IMR-90 (cell line): Measurements from ENCODE around the gene CRYBG3. TPM values are rescaled to one million over a fixed set of nuclear protein-coding genes. Genes with fewer than 3 reads are reported as not detected.

Experiments used
- ATAC-seq: fragments of 200-7000 bp; cut with Tn5 transposase; 2 replicates; pipeline ENCODE4 v1.9.1; 2020; ENCODE audit warnings: low read depth, mild to moderate bottlenecking, moderate library complexity
- BruUV-seq: library from RNA; stranded (reverse); fragments of 400-500 nt; replicated peaks from 2 replicates; lab custom pipeline; 2021; lab: Mats Ljungman, UMichigan
- CTCF ChIA-PET: fragments of 300-600 bp; formaldehyde crosslinking; extraction: SDS; loops from one replicate; lab custom pipeline; 2021; ENCODE audit warnings: antibody characterized with exemption; lab: Yijun Ruan, JAX
- POLR2A ChIA-PET: fragments of 300-600 bp; sonication (Branson Sonifier 250); formaldehyde crosslinking; loops from one replicate; lab custom pipeline; 2022; ENCODE audit warnings: antibody characterized with exemption; ENCODE audit not compliant: unreplicated experiment; lab: Charles Lee
- DNase-seq: peaks from one replicate; pipeline ENCODE4 v3.0.0; 2013
- H2AFZ ChIP-seq: replicated peaks from 2 replicates; pipeline ENCODE3; 2013; ENCODE audit warnings: low read length, mild to moderate bottlenecking; ENCODE audit not compliant: poor library complexity
- H2AK5ac ChIP-seq: 2 replicates; pipeline ENCODE4 v1.6.1; 2013; ENCODE audit warnings: low read depth, low read length, inconsistent platforms
- H2AK9ac ChIP-seq: replicated peaks from 2 replicates; pipeline ENCODE3; 2013; ENCODE audit warnings: mild to moderate bottlenecking, low read depth, low read length, moderate library complexity; ENCODE audit not compliant: poor library complexity
- H2BK120ac ChIP-seq: 2 replicates; pipeline ENCODE4 v1.6.1; 2013; ENCODE audit warnings: low read depth, low read length, inconsistent platforms
- H2BK15ac ChIP-seq: 3 replicates; pipeline ENCODE4 v1.6.1; 2013; ENCODE audit warnings: low read depth, low read length, inconsistent platforms
- H2BK20ac ChIP-seq: 2 replicates; pipeline ENCODE4 v1.6.1; 2013; ENCODE audit warnings: low read depth, mild to moderate bottlenecking, inconsistent platforms, low read length, moderate library complexity
- H2BK5ac ChIP-seq: 2 replicates; pipeline ENCODE4 v1.6.1; 2013; ENCODE audit warnings: mild to moderate bottlenecking, low read depth, low read length, inconsistent platforms; ENCODE audit not compliant: poor library complexity, severe bottlenecking
- H3K14ac ChIP-seq: replicated peaks from 2 replicates; pipeline ENCODE4 v1.6.1; 2013; ENCODE audit warnings: low read depth, low read length, inconsistent platforms
- H3K18ac ChIP-seq: 2 replicates; pipeline ENCODE4 v1.6.1; 2013; ENCODE audit warnings: low read depth, low read length, control low read depth
- H3K23ac ChIP-seq: 2 replicates; pipeline ENCODE4 v1.6.1; 2013; ENCODE audit warnings: low read depth, low read length, inconsistent platforms
- H3K27ac ChIP-seq: 2 replicates; pipeline ENCODE4 v1.5.1; 2013; ENCODE audit warnings: mild to moderate bottlenecking, control low read depth, low read length; ENCODE audit not compliant: insufficient read depth
- H3K27me3 ChIP-seq: 2 replicates; pipeline ENCODE4 v1.6.1; 2013; ENCODE audit warnings: low read length; ENCODE audit not compliant: control insufficient read depth, insufficient read depth
- H3K36me3 ChIP-seq: 2 replicates; pipeline ENCODE4 v1.6.1; 2013; ENCODE audit warnings: low read length, mixed read lengths; ENCODE audit not compliant: control insufficient read depth, insufficient read depth
- H3K4ac ChIP-seq: 2 replicates; pipeline ENCODE4 v1.6.1; 2013; ENCODE audit warnings: low read depth, low read length, inconsistent platforms
- H3K4me1 ChIP-seq: 2 replicates; pipeline ENCODE4 v1.6.1; 2013; ENCODE audit warnings: low read length, mixed read lengths; ENCODE audit not compliant: control insufficient read depth, insufficient read depth
- H3K4me2 ChIP-seq: 2 replicates; pipeline ENCODE4 v1.6.1; 2013; ENCODE audit warnings: low read depth, mild to moderate bottlenecking, control low read depth, low read length, moderate library complexity
- H3K4me3 ChIP-seq: 2 replicates; pipeline ENCODE4 v1.5.1; 2013; ENCODE audit warnings: low read depth, mild to moderate bottlenecking, control low read depth, low read length, moderate library complexity; ENCODE audit not compliant: insufficient read depth
- H3K56ac ChIP-seq: 2 replicates; pipeline ENCODE4 v1.6.1; 2013; ENCODE audit warnings: low read length, inconsistent platforms; ENCODE audit not compliant: insufficient read depth; ENCODE audit errors: extremely low read depth
- H3K79me1 ChIP-seq, 2 experiments: 2 replicates each; pipeline ENCODE4 v1.6.1; 2013; ENCODE audit warnings: low read length in 2 of 2, inconsistent platforms in 1 of 2, low read depth in 1 of 2
- H3K9ac ChIP-seq: 2 replicates; pipeline ENCODE4 v1.6.1; 2013; ENCODE audit warnings: low read depth, low read length, control low read depth
- H3K9me1 ChIP-seq: 2 replicates; pipeline ENCODE4 v1.6.1; 2013; ENCODE audit warnings: low read length, inconsistent platforms; ENCODE audit not compliant: insufficient read depth
- H3K9me3 ChIP-seq: 2 replicates; pipeline ENCODE4 v1.6.1; 2013; ENCODE audit warnings: low read length; ENCODE audit not compliant: control insufficient read depth, insufficient read depth
- H4K20me1 ChIP-seq: 2 replicates; pipeline ENCODE4 v1.6.1; 2013; ENCODE audit warnings: low read length, inconsistent platforms; ENCODE audit not compliant: insufficient read depth
- H4K5ac ChIP-seq: 2 replicates; pipeline ENCODE4 v1.6.1; 2013; ENCODE audit warnings: mild to moderate bottlenecking, low read depth, low read length, control low read depth
- H4K8ac ChIP-seq, 2 experiments: 2 replicates each; pipeline ENCODE4 v1.6.1; 2013; ENCODE audit warnings: low read depth in 2 of 2, low read length in 2 of 2, control low read depth in 1 of 2, inconsistent platforms in 1 of 2
- H4K91ac ChIP-seq: 2 replicates; pipeline ENCODE4 v1.6.1; 2013; ENCODE audit warnings: low read depth, low read length, inconsistent platforms; ENCODE audit not compliant: insufficient read depth
- CHD1 ChIP-seq: IDR thresholded peaks from 2 replicates; pipeline ENCODE4 v1.6.1; 2012; ENCODE audit warnings: low read depth, low read length, improper control_type of control experiment
- FOS ChIP-seq: fragments of 150-350 bp; IDR thresholded peaks from 2 replicates; pipeline ENCODE4 v1.6.1; 2016; ENCODE audit warnings: low read depth, low read length
- MAZ ChIP-seq: IDR thresholded peaks from 2 replicates; pipeline ENCODE4 v1.6.1; 2012; ENCODE audit warnings: low read depth, mild to moderate bottlenecking, low read length, improper control_type of control experiment, moderate library complexity, borderline replicate concordance
- NFE2L2 ChIP-seq: fragments of 150-350 bp; IDR thresholded peaks from 2 replicates; pipeline ENCODE4 v1.6.1; 2016; ENCODE audit warnings: low read depth, mild to moderate bottlenecking, low read length
- POLR2A ChIP-seq: IDR thresholded peaks from 2 replicates; pipeline ENCODE4 v1.6.1; 2012; ENCODE audit warnings: mild to moderate bottlenecking, low read depth, low read length
- RAD21 ChIP-seq: IDR thresholded peaks from 2 replicates; pipeline ENCODE4 v1.6.1; 2012; ENCODE audit warnings: low read length, improper control_type of control experiment
- RCOR1 ChIP-seq: IDR thresholded peaks from 2 replicates; pipeline ENCODE4 v1.6.1; 2012; ENCODE audit warnings: mild to moderate bottlenecking, low read length, improper control_type of control experiment; ENCODE audit not compliant: insufficient replicate concordance
- RFX5 ChIP-seq: IDR thresholded peaks from 2 replicates; pipeline ENCODE4 v1.8.0; 2012; ENCODE audit warnings: low read depth, mild to moderate bottlenecking, low read length, moderate library complexity
- SMC3 ChIP-seq: fragments of 150-350 bp; IDR thresholded peaks from 2 replicates; pipeline ENCODE4 v1.6.1; 2016; ENCODE audit warnings: low read depth, mild to moderate bottlenecking, antibody characterized with exemption, low read length, moderate library complexity
- WGBS, 2 experiments: methylation state at CpG; one replicate each; pipeline versions ENCODE4 v1.1.5 to v1.1.7; 2013; ENCODE audit warnings: missing lambda C conversion rate in 2 of 2; ENCODE audit not compliant: insufficient read length in 1 of 2; ENCODE audit errors: extremely low coverage in 2 of 2; 5-methylcytosine and 5-hydroxymethylcytosine counted together
- dilution Hi-C: fragments of 300-500 bp; cut with HindIII; formaldehyde crosslinking; loops from one replicate; pipeline ENCODE4 v1.14.3; 2018; ENCODE audit warnings: low sequenced_read_pairs; ENCODE audit not compliant: unreplicated experiment
- in situ Hi-C: fragments of 300-500 bp; cut with MboI; formaldehyde crosslinking; loops from 3 replicates; pipeline ENCODE4 v1.14.3; 2019; ENCODE audit warnings: low sequenced_read_pairs, inconsistent platforms, mixed read lengths
- intact Hi-C: fragments of 100-400 bp; cut with micrococcal nuclease; formaldehyde crosslinking; loops from 2 replicates; pipeline ENCODE4 v1.10.0; 2022
- polyA plus RNA-seq, 3 experiments: library from polyadenylated mRNA; depleted of rRNA; stranded (reverse); fragments of >200 nt; gene quantifications; 2 replicates each; pipeline ENCODE4 v1.2.3, GENCODE V29; 2012; ENCODE audit warnings: low replicate concordance in 1 of 3
- total RNA-seq: library from RNA; depleted of rRNA; stranded (reverse); fragments of >200 nt; gene quantifications from 2 replicates; pipeline ENCODE4 v1.2.3, GENCODE V29; 2012

CRYBG3 gene
- total and polyA plus RNA-seq, 2 of the 4 experiments (the other 2 are of a cell fraction): 4.9 to 26.2 TPM

DNA sequence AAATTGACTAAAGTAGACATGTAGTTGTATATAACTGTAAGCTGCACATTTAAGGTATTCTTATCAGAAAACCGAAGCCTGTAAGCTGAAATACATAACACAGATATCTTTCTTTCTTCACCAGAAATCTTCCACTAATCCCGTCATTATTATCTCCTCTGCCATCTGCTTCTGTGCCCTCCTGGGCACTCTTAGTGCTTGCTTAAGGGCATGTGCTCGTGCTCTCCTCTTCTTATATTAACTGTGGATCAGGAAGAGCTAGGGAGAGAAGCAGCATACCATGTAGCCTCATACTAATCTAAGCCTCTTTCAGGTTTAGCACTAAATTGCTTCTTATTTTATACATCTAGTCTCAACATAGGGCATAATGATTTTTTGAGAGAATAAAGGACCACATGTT, 89.6 kb downstream of the CRYBG3 start:
- Histone ChIP-seq H4K8ac (no peak overlapping the region), H2AK9ac (no peak overlapping the region), H3K27ac (no peak overlapping the region), H2BK120ac (no peak overlapping the region), H3K56ac (no peak overlapping the region), H3K27me3 (no peaks in the 10 kb centered on the region), H3K79me1 (no peaks in the 10 kb centered on the region), H2BK15ac (no peak overlapping the region), H3K9ac (no peak overlapping the region), H3K36me3 (peaks cover 5% of the 10 kb centered on the region; the same call in 1 of the 2 replicates), H4K91ac (no peak overlapping the region), H2BK20ac (no peak overlapping the region), H3K4me3 (no peak overlapping the region), H4K20me1 (no peaks in the 10 kb centered on the region), H3K9me3 (no peaks in the 10 kb centered on the region), H2AFZ (no peak overlapping the region), H3K4me2 (no peak overlapping the region), H3K14ac (no peak overlapping the region), H3K9me1 (no peaks in the 10 kb centered on the region), H3K4me1 (no peaks in the 10 kb centered on the region), H3K4ac (no peak overlapping the region), H3K18ac (no peak overlapping the region), H4K5ac (no peak overlapping the region), H2BK5ac (no peak overlapping the region), H3K23ac (no peak overlapping the region), H2AK5ac (no peak overlapping the region)
- ChIA-PET POLR2A (no interaction called here), CTCF (no interaction called here)
- BruUV-seq: no TSS peak
- dilution Hi-C loops: no loop called here
- ATAC-seq (no peak), DNase-seq (no peak)
- WGBS, 2 experiments: no CpG with 5 or more reads among the region's 3 CpGs
- no peak for TF ChIP-seq MAZ
- TF ChIP-seq NFE2L2: no peak
- TF ChIP-seq SMC3: no peak
- no peak for TF ChIP-seq RAD21
- TF ChIP-seq POLR2A: no peak
- no peak for TF ChIP-seq RFX5
- TF ChIP-seq CHD1: no peak
- no peak for TF ChIP-seq RCOR1
- no peak for TF ChIP-seq FOS
- intact Hi-C loops: no loop called here
- in situ Hi-C loops: no loop called here
